Prostate gland (tissue), 2 donors: ENCODE measurements around the gene SLX4. TPM values are rescaled to one million over a fixed set of nuclear protein-coding genes. Genes with fewer than 3 reads are reported as not detected.

Source experiments
- DNase-seq: peaks from one replicate; pipeline ENCODE4 v3.0.0-alpha.2; 2019; ENCODE audit warnings: low spot score
- H3K27ac ChIP-seq, 2 donors: fragments of 200-600 bp; sonication (generic); 2 replicates each; pipeline ENCODE4 v1.5.1; 2017 to 2019
- H3K27me3 ChIP-seq: fragments of 200-600 bp; sonication (generic); replicated peaks from 2 replicates; pipeline ENCODE4 v1.5.1; 2019; ENCODE audit not compliant: insufficient read depth
- H3K36me3 ChIP-seq, 2 donors: fragments of 200-600 bp; sonication (generic); 1 replicate in 1 of 2; 2 replicates in 1 of 2; pipeline versions ENCODE4 v1.5.1 to v1.8.1; 2017 to 2019
- H3K4me1 ChIP-seq: fragments of 200-600 bp; sonication (generic); replicated peaks from 2 replicates; pipeline ENCODE4 v1.5.1; 2019
- H3K4me3 ChIP-seq, 2 donors: fragments of 200-600 bp; sonication (generic); 2 replicates each; pipeline ENCODE4 v1.5.1; 2017 to 2019
- H3K9me3 ChIP-seq: fragments of 200-600 bp; sonication (generic); 2 replicates; pipeline ENCODE4 v1.5.1; 2017
- POLR2A ChIP-seq: fragments of 450-650 bp; IDR thresholded peaks from one replicate; pipeline ENCODE4 v1.6.1; 2016; ENCODE audit warnings: antibody characterized with exemption, mild to moderate bottlenecking
- POLR2AphosphoS5 ChIP-seq: sonication (generic); formaldehyde crosslinking; IDR thresholded peaks from one replicate; pipeline ENCODE4 v1.6.1; 2017; ENCODE audit warnings: antibody characterized with exemption
- WGBS: methylation state at CpG from one replicate; pipeline ENCODE4 v1.1.5; 2018; 5-methylcytosine and 5-hydroxymethylcytosine counted together
- intact Hi-C: fragments of 100-400 bp; cut with DNase I; formaldehyde crosslinking; loops from one replicate; pipeline ENCODE4 v1.14.2; 2022
- total RNA-seq, 2 donors: library from RNA; depleted of rRNA; stranded (reverse); fragments of >200 nt; gene quantifications; one replicate each; pipeline ENCODE4 v1.1.0, GENCODE V29; 2016
- TF ChIP-seq, protein P1 (sequence below), 4 experiments: fragments of 200-600 bp in 2 of 4; fragments of 450-650 bp in 2 of 4; sonication (generic) in 2 of 4; IDR thresholded peaks; 1 replicate in 3 of 4; 2 replicates in 1 of 4; pipeline ENCODE4 v1.5.1; 2016 to 2019; ENCODE audit warnings: antibody characterized with exemption in 4 of 4, mild to moderate bottlenecking in 2 of 4, moderate library complexity in 2 of 4

Gene SLX4
- total RNA-seq, 2 donors from 2014 or later, result 4.9 to 14.7 TPM

GRCh38 chr16:3554351-3554928 lies 57.0 kb downstream of the SLX4 start:
- H3K4me1 ChIP-seq, result no peaks in the 10 kb centered on the region
- H3K4me3 ChIP-seq, result no peak overlapping the region
- no peak for DNase-seq
- H3K27ac ChIP-seq, result no peak overlapping the region
- no peaks in the 10 kb centered on the region for H3K9me3 ChIP-seq
- TF ChIP-seq POLR2A (no peak), POLR2AphosphoS5 (no peak)
- TF ChIP-seq, protein P1, sequence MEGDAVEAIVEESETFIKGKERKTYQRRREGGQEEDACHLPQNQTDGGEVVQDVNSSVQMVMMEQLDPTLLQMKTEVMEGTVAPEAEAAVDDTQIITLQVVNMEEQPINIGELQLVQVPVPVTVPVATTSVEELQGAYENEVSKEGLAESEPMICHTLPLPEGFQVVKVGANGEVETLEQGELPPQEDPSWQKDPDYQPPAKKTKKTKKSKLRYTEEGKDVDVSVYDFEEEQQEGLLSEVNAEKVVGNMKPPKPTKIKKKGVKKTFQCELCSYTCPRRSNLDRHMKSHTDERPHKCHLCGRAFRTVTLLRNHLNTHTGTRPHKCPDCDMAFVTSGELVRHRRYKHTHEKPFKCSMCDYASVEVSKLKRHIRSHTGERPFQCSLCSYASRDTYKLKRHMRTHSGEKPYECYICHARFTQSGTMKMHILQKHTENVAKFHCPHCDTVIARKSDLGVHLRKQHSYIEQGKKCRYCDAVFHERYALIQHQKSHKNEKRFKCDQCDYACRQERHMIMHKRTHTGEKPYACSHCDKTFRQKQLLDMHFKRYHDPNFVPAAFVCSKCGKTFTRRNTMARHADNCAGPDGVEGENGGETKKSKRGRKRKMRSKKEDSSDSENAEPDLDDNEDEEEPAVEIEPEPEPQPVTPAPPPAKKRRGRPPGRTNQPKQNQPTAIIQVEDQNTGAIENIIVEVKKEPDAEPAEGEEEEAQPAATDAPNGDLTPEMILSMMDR (IDR thresholded peaks at IDR 0.05), result no peak
- no peaks in the 10 kb centered on the region for H3K27me3 ChIP-seq
- intact Hi-C loops, result no loop called here
- no peaks in the 10 kb centered on the region for H3K36me3 ChIP-seq
- WGBS, result 97% methylated on average over 7 of the region's 7 CpGs

DNA sequence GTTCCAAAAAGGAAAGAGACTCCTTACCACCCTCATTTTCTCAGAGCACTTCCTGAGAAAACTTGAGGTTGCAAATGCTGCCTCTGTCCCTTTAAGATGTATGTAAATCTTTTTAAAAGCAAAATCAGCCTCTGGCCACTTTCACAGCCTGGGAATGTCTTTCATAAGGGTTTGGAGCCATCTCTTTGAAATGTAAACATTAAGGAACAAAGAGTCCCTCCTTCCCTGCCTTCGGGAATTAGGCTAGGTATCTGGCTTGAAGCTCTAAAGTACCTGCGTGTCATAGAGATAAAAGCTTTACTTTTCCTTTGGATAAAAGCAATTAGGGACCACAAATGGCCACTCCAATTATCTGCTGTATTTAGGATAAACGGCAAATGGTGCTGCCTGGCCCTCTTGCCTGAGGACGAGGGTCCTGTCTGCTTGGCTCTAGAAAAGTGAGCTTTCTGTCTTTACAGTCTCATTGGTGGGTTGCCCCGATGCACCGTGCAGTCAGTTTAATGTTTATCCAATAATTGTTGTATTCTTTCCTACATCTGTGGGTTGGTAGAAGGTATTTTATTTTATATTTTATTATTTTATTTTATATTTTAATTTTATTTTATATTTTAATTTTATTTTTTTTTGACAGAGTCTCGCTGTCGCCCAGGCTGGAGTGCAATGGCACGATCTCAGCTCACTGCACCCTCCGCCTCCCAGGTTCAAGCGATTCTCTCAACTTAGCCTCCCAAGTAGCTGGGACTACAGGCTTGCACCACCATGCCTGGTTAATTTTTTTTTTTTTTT lies 58.1 kb downstream of the SLX4 start:
- WGBS, result 52% methylated on average over 11 of the region's 11 CpGs
- H3K4me1 ChIP-seq, result no peaks in the 10 kb centered on the region
- no peaks in the 10 kb centered on the region for H3K9me3 ChIP-seq
- peak; percentile 67 for DNase-seq
- peak overlapping the region in 1 of 2 donors; percentile 8 for H3K4me3 ChIP-seq
- peak overlapping the region; percentile 47 to 54 for H3K27ac ChIP-seq
- intact Hi-C loops, result no loop called here
- no peaks in the 10 kb centered on the region for H3K36me3 ChIP-seq
- TF ChIP-seq, protein P1 (IDR thresholded peaks at IDR 0.05), result no peak
- TF ChIP-seq POLR2AphosphoS5 (peak; percentile 95), POLR2A (no peak)
- no peaks in the 10 kb centered on the region for H3K27me3 ChIP-seq

GRCh38 chr16:3550851-3551847 lies 60.3 kb downstream of the SLX4 start:
- TF ChIP-seq POLR2AphosphoS5, result no peak
- no peak for TF ChIP-seq POLR2A
- TF ChIP-seq, protein P1 (IDR thresholded peaks at IDR 0.05), result no peak
- intact Hi-C loops, result no loop called here
- Histone ChIP-seq H3K27me3 (no peaks in the 10 kb centered on the region), H3K4me3 (no peak overlapping the region), H3K36me3 (no peaks in the 10 kb centered on the region), H3K9me3 (no peaks in the 10 kb centered on the region), H3K27ac (no peak overlapping the region), H3K4me1 (no peaks in the 10 kb centered on the region)
- no peak for DNase-seq
- WGBS, result 96% methylated on average over 6 of the region's 6 CpGs

DNA sequence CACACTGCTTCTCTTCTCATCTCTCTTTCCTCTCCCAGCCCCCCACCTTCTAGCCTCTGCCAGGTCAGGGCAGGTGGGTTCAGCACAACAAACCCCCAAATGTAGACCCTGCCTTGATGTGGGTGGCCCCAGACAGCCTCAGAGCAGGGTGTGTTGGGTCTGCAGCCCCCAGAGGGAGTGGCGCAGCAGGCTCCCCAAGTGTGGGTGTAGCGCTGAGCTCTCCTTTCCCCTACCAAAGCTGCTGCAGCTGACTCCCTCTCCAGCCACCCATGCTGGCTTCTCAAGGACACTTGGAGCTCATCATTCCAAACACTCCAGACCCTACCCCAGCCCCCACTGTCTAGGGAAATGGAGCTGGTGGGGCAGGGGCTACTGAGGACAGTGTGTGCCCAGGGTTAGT lies 61.5 kb downstream of the SLX4 start:
- Histone ChIP-seq H3K27ac (no peak overlapping the region), H3K4me1 (no peaks in the 10 kb centered on the region), H3K36me3 (no peaks in the 10 kb centered on the region), H3K9me3 (no peaks in the 10 kb centered on the region), H3K27me3 (no peaks in the 10 kb centered on the region), H3K4me3 (no peak overlapping the region)
- DNase-seq, result no peak
- TF ChIP-seq POLR2A, result no peak
- intact Hi-C loops, result no loop called here
- WGBS, result 100% methylated on average over 2 of the region's 2 CpGs

- intact Hi-C loops, result no loop called here
- H3K36me3 ChIP-seq, result no peaks in the 10 kb centered on the region
- no peak overlapping the region for H3K4me3 ChIP-seq
- no peaks in the 10 kb centered on the region for H3K27me3 ChIP-seq
- no peak overlapping the region for H3K27ac ChIP-seq
- whole genome bisulfite sequencing, result 92% methylated on average over 15 of the region's 15 CpGs
- no peak for DNase-seq
- H3K4me1 ChIP-seq, result no peaks in the 10 kb centered on the region
- H3K9me3 ChIP-seq, result no peaks in the 10 kb centered on the region
- TF ChIP-seq POLR2A (no peak), POLR2AphosphoS5 (no peak)
- TF ChIP-seq, protein P1 (IDR thresholded peaks at IDR 0.05), result no peak
Measured at GRCh38 chr16:3548859-3549258, 62.5 kb downstream of the SLX4 start.
